HG03025 (cell line): ENCODE data around the gene SUPT20HL2.
"Not testable (repeated sequence)": the region's sequence is repeated elsewhere in the genome, so short reads cannot be mapped to it uniquely, and the experiment has no call there.

ENCODE experiments used
- ATAC-seq: cut with Tn5 transposase; IDR thresholded peaks from one replicate; pipeline ENCODE4 v1.9.1; 2021; ENCODE audit warnings: mild to moderate bottlenecking, moderate library complexity; ENCODE audit not compliant: unreplicated experiment, low FRiP score

Gene SUPT20HL2

DNA sequence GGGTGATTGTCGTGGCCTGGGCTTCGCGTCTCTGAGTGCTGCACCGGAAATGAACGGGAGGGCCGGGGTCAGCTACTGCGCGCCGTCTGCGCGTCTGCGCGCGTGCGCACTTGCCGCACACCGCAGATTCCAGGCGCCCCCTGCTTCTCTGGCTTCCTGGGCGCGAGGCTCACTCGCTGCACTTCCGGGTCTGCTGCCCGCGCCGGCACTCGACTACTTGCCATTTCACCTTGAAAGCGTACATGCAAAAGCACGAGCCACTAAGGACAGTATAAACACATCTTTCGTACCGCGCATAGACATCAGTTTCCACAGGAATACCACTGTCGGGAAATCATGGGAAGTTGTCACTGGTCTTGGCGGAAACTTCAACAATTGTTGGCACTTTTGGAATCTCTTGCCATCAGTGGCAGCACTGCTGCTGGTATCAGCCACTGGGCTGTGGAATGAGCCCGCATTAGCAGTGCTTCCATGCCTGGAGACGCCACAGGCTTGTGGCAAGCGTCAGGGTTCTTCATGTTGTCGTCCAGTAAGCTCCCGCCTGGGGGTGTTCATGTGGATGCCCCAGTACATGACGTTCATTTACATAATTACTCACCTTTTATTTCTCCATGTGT is at the start of gene SUPT20HL2:
Gene SUPT20HL2, minus strand, starts transcription at position 51 of the 617 bp plus-strand sequence. CDS start 754 bp downstream, outside the sequence.
- no peak for ATAC-seq

DNA sequence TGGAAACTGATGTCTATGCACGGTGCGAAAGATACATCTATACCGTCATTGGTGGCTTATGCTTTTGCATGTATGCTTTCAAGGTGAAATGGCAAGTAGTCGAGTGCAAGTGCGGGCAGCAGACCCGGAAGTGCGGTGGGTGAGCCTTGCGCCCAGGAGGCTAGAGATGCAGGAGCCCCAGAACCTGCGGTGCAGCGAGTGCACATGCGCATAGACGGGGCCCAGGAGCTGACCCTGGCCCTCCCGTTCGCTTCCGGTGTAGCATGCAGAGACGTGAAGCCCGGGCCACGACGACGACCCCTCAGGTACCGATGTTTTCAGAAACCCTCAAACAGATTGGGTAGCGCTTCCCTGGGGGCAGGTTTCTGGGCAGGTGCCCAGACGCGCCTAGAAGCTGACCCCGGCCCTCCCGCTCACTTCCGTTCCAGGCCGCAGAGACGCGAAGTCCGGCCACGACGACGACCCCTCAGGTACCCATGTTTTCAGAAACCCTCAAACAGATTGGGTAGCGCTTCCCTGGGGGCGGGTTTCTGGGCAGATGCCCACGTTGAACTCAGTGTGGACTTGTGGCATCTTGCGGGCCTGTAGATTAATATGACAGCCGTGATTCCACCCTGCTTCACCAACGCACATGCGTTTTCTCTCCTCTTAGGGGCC is 48.3 kb upstream of the SUPT20HL2 start:
- ATAC-seq: not testable (repeated sequence)

GRCh38 chrX:24360272-24360671 is 46.4 kb upstream of the SUPT20HL2 start, which contains the start of gene SUPT20HL1:
Gene SUPT20HL1 (plus strand): TSS chrX:24360639. CDS start chrX:24362761, 2,122 bp downstream.
- ATAC-seq: no peak

- ATAC-seq: no peak
Measured at GRCh38 chrX:24357106-24357505, 43.2 kb upstream of the SUPT20HL2 start.

GRCh38 chrX:24355095-24355494 is 41.2 kb upstream of the SUPT20HL2 start:
- ATAC-seq: no peak

- no peak for ATAC-seq
Measured at GRCh38 chrX:24350217-24350616, 36.3 kb upstream of the SUPT20HL2 start.

- no peak for ATAC-seq
Measured at GRCh38 chrX:24347881-24348280, 34.0 kb upstream of the SUPT20HL2 start.

- ATAC-seq: no peak
Measured at GRCh38 chrX:24343719-24344118, 29.9 kb upstream of the SUPT20HL2 start.

GRCh38 chrX:24341795-24342194 is 27.9 kb upstream of the SUPT20HL2 start:
- no peak for ATAC-seq

- no peak for ATAC-seq
Measured at GRCh38 chrX:24340501-24340900, 26.6 kb upstream of the SUPT20HL2 start.

DNA sequence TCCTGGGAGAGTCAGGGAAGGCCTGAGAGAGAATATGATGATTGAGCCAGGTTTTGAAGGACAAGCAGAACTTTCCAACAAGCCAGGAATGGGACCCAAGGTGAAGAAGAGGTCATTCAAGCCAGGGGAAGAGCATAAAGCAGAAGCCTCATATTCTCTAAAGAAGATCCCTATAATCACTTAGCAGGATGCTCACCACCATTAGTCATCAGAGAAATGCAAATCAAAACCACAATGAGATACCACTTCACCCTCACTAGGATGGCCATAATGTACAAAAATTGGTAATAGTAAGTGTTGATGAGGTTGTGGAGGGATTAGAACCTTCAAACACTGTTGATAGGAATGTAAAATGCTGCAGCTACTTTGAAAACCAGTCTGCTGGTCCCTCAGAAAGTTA is 26.0 kb upstream of the SUPT20HL2 start:
- no peak for ATAC-seq

DNA sequence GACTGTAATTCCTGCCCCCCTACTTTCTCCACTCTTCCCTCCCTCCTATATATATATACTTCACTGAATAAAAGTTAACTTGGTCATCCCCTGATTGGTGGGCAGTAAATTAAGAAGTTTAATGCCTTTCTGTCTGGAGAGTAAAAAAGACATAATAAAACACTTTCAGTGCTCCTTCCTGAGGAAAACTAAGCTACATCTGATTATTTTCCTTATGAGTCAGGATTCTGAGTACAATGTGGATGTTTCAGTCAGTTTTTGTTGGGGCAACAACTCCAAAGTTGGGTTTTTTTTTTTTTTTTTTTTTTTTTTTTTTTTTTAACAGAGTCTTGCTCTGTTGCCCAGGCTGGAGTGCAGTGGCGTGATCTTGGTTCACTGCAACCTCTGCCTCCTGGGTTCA is 22.0 kb upstream of the SUPT20HL2 start:
- ATAC-seq: no peak

DNA sequence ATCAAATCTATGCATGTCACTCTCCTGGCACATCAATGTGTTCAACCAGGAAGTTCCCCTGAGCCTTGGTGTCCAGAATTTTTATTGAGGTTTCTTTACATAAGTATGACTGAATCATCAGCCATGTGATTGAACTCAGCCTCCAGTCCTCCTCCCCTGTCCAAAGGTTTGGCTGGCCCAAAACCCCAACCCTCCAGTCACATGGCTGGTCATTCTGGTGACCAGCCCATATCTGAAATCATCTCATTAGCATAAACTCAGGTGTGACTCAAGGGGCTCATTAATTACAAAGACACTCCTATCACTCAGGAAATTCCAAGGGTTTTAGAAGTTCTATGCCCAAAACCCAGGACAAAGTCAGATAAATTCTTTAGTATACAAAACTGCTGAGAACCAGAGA is 20.6 kb upstream of the SUPT20HL2 start:
- no peak for ATAC-seq

DNA sequence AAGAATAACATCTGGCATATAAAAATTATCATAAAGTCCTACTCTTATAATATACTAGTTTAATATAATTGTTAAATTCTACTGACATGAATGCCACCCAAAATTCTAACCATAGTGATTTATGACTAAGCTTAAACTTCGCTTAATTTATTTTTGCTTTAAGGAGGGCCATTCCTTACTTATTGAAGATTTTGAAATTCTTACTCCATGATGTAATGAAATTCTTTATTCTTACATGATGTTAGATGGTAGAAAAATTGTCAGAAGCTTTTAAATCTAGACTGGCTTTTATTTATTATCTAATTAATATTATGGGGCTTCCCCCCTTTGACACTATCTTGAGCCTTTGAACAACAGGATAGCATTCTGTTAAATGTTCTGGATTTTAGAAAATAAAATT is 19.5 kb upstream of the SUPT20HL2 start:
- ATAC-seq: no peak

DNA sequence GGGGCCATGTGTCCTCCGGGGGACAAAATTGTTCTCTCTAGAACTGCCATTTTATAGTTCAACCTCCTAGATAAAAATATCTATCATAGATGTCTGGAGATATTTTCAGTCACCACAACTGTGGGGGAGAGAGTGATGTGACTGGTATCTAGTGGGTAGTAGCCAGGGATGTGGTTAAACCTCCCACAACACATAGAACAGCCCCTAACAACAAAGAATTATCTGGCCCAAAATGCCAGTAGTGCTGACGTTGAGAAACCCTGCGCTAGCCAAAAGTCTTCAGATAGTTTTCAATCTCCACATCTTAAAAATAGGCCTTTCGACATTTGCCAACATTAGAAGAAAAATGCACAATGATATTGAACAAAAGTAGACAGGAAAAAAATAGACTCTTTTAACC is 19.0 kb upstream of the SUPT20HL2 start:
- ATAC-seq: no peak

- no peak for ATAC-seq
Measured at GRCh38 chrX:24325231-24325630, 11.4 kb upstream of the SUPT20HL2 start.

- no peak for ATAC-seq
Measured at GRCh38 chrX:24321741-24322395, 8.0 kb upstream of the SUPT20HL2 start.

DNA sequence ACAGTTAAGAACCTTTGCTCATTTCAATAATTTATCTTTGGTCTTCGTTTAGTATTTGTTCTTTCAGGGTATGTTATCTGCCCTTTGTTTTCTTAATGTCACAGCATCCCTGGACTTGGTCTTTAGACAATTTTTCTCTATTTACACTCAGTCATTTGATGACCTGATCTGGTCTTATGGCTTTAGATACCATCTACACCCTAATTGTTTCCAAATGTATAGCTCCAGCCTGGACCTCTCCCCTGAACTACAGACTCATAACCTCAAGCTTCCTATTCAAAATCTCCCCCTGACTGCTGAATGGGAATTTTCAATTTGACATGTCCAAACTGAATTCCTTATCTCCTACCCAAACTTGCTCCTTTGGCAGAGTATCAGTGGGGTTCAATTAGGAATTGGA is 3.7 kb upstream of the SUPT20HL2 start:
- no peak for ATAC-seq

DNA sequence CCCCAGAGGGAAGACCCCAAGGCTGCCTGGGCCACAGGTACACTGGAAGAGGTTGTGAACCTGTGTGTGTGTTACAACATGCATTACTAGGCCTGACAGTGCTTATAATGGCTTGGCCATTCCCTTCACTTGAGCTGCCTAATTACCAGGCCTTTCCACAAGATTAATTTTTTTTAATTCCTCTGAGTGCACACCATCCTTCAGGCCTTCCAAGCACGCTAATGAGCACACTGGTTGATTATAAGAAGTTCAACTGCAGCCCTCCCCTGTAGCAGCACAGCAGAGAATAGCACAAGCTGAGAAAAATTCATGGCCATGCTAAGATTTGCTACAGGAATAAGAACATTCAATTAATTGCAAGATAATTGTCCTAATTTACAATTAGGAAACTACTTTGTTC is 2.2 kb upstream of the SUPT20HL2 start:
- no peak for ATAC-seq

- ATAC-seq: not testable (repeated sequence)
Measured at GRCh38 chrX:24312249-24312607, 1.6 kb downstream of the SUPT20HL2 start.

- not testable (repeated sequence) for ATAC-seq
Measured at GRCh38 chrX:24311507-24312248, 2.2 kb downstream of the SUPT20HL2 start.
